Measurements from ENCODE around the gene ASCL4.
"Not testable (repeated sequence)": the region's sequence is repeated elsewhere in the genome, so short reads cannot be mapped to it uniquely, and the experiment has no call there.

Gene ASCL4, protein sequence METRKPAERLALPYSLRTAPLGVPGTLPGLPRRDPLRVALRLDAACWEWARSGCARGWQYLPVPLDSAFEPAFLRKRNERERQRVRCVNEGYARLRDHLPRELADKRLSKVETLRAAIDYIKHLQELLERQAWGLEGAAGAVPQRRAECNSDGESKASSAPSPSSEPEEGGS

DNA sequence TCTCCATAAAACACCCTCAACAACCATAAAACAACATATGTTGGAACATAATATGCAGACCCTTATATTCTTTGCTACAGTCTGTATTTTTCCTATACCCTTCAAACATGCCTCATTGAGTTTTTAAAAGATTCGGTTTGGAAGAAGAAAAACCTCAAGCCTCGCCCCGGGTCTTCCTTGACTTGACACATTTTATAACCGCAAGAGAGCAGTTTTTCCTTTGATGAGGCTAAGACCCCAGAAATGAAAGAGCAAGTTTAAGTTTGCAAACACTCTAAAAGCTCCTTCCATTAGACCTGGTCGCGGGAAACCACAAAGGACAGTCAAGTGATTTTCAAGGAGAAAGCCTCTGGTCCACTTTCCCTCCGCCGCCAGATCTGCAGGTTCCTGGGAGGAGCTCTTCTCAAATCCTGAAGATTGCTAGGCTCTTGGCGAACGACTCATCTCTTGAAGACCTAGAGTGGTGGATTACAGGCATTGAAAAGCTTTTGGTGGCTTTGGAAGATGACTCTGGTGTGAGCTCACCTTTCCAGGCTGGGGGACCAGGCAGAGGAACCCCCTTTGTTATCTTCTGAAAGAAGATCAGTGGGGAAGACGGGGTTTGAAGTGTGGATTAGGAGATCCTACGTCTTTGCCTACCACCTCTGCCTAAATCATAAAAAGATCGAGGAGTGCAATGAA lies at the start of gene ASCL4:
Gene ASCL4 (plus strand): TSS at position 356 of the 681 bp plus-strand sequence. CDS start 515 bp downstream, outside the sequence.
- no peak for DNase-seq

DNA sequence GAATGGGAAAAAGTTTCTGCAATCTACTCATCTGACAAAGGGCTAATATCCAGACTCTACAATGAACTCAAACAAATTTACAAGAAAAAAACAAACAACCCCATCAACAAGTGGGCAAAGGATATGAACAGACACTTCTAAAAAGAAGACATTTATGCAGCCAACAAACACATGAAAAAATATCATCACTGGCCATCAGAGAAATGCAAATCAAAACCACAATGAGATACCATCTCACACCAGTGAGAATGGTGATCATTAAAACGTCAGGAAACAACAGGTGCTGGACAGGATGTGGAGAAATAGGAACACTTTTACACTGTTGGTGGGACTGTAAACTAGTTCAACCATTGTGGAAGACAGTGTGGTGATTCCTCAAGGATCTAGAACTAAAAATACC lies 47.2 kb upstream of the ASCL4 start:
- not testable (repeated sequence) for DNase-seq

DNA sequence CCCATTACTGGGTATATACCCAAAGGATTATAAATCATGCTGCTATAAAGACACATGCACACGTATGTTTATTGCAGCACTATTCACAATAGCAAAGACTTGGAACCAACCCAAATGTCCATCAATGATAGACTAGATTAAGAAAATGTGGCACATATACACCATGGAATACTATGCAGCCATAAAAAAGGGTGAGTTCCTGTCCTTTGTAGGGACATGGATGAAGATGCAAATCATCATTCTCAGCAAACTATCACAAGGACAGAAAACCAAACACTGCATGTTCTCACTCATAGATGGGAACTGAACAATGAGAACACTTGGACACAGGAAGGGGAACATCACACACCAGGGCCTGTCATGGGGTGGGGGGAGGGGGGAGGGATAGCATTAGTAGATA lies 46.8 kb upstream of the ASCL4 start:
- not testable (repeated sequence) for DNase-seq

DNA sequence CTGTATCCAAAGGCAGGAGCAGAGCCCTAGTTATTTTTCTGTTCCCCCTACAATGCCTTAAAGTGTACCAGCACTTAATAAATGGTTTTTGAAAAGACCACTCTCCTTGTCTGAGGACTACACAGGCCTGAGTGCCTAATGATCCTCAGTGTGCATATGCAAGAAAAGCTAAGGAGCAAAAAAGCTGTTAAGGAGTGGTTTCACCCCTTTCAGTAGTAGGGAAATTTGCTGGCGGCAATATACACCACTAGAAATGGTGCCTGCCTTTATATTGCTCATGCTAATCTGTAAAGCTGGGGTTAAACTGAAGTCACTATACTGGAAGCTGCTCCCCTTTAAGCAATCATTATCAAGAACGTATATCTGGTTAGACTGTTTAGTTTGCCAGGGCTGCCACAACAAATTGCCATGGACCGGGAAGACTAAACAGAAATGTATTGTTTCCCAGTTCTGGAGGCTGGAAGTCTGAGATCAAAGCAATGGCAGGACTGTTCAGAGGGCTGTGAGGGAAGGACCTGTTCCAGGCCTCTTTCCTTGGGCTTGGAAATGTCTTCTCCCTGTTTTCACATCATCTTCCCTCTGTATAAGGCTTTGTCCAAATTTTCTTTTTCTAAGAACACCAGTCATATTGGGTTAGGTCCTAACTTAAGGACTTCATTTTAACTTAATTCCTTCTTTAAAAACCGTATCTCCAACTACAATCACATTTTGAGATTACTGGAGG lies 43.7 kb upstream of the ASCL4 start:
- no peak for DNase-seq

DNA sequence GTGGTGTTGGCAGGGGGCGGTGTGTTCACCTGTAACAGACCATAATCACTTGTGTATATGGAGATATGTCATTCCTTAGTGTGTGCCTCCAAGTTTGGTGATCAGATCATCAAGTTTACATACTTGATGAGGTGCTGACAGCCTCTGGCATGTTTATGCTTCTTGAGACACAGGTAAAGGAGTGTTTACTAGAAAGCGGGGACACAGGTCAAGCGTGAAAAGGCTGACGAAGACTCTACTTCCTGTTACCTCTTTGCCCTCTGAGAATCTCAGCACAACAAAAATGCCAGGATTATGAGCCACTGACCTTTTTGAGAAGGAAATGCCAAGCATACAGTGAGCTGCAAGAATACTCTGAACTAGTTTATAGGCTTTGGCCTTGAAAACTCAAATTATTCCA lies 43.1 kb upstream of the ASCL4 start:
- DNase-seq = no peak

DNA sequence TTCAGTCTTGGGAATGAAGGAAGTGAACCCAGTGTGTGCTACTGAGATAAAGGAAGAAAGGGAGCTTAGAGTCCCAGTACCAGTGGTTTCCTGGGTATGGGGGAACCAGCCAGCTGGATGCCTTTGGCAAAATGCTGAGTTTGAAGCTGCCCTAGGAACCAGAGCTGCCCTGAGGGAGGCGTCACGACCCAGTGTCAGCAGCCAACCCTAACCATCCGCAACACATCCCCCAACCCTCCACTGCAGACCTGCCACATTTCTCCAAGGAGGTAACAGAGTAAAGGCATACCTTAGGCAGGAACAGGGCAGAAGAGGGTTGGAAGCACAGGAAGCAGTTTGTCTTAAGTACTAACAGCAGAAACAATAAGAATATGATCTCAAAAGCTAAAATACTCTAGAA lies 42.1 kb upstream of the ASCL4 start:
- no peak for DNase-seq

DNA sequence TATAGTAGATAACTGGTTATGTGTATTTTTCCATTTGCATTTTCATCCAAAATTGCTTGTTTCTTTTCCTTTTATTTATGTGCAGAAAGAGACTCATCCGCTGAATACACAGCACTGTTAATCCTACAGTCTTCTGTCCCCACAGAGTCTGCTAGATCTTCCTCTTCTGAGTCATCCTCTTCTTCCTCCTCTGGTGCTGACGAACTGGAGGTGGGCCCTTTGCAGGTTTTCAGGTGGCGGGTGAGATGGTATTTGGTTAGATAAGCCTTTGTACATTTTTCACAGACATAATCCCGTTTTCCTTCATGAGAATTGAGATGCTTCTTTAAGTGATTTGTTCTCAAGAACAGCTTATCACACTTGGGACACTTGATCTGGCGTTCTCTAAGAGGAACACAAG lies 40.4 kb upstream of the ASCL4 start:
- DNase-seq = no peak

DNA sequence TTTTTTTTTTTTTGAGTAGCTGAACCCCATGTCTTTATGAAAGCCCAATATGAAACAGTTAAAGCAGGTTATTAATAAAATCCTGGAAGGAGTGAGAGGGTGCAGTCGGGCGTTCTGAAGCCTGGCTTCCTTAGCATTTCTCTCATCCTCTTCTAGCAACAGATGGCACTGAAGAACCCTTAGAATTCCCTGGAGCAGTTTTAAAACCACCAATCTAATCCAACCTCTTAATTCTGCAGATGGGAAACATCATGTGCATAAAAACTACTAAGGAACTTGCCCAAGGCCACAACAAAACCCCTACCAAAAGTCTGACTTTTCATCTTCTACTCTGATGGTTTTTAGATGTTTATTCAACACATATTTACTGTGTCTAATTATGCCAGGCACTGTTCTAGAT lies 38.7 kb upstream of the ASCL4 start:
- no peak for DNase-seq

DNA sequence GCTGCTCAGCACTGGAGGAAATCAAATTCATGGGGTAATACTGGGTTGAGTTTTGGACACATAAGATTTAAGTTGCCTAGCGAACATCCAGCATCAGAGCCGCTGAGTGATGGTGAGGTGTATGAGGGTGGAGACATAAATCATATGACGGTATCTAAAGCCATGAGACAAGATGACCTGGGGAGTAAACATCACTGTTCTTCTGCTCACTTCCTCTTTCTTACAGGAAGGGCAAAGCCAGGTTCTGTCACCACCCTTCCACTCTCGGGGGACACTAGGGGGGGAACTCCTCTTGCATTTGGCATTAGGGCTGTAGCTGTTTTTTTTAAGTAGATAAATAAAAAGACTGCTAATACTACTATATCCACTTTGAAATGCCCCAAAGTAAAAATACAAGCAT lies 37.6 kb upstream of the ASCL4 start:
- no peak for DNase-seq

DNA sequence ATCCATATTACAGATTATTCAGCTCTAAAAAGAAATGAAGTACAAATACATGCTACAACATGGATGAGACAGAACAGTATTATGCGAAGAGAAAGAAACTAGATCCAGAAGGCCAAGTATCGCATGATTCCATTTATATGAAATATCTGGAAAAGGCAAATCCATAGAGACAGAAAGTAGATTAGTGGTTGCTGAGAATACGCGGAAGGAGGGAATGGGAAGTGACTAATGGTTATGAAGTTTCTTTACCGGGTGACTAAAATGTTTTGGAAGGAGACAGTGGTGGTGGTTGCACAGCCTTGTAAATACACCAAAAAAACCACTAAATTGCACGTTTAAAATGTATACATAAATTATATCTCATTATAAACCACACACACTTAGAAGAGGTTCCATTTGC lies 26.0 kb upstream of the ASCL4 start:
- DNase-seq = no peak

DNA sequence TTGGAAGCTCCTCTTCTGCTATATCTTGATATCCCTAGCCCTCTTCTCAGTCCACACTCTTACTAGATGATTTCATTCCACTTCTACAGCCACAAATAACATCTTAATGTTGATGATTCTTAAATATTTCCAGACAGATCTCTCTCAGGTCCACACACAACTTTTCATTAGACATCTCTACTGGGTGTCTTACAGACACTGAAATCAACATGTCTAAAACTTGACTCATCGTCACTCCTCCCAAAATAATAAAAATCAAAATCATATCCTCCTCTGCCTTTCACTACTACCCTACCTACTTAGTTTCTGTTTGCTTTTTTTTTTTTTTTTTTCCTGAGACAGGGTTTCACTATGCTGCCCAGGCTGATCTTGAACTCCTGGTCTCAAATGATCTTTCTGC lies 25.4 kb upstream of the ASCL4 start:
- DNase-seq = no peak

DNA sequence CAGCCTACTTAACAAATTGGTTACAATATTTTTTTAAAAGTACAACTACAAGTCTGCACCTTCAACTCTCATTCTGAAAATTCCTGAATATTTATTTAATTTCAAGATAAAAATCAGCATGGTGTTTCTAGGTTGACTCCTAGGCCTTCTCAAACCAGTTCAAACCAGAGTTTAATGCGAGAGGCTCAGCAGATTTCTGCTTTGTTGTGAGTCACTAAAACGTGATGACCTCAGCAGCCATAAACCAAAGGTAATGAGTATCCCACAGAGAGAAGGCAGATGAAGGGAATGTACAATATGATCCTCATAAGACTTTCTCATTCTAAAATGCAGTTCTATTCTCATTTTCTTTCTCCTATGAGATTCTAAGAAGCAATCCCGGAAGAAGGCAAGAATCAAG lies 15.1 kb upstream of the ASCL4 start:
- no peak for DNase-seq

DNA sequence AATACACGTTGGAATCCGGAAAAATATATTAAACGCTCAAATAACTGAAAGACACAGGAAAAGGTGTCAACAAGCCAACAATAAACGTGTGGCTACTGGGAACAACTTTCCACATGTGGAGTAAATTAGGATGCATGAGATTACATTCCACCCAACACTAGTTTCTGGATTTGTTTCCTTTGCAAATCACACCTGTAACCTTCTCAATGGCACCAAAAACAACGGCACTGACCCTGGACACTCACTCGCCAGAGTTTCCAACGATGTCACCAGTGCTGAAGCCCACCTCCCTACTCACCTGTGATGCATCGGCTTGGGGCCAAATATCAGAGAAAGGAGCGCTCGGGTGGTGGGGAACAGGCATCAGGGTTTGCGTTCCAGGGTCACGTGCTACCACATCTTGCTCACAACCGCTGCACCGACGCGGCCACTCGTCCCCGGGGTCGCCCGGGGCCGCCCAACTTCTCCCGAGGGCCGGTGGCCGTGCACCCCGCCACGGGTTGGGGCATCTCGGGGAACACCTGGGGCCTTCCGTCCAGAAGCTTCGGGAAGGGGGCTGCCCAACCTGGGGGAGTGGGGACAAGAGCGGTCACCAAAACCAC lies 14.2 kb upstream of the ASCL4 start:
- no peak for DNase-seq

DNA sequence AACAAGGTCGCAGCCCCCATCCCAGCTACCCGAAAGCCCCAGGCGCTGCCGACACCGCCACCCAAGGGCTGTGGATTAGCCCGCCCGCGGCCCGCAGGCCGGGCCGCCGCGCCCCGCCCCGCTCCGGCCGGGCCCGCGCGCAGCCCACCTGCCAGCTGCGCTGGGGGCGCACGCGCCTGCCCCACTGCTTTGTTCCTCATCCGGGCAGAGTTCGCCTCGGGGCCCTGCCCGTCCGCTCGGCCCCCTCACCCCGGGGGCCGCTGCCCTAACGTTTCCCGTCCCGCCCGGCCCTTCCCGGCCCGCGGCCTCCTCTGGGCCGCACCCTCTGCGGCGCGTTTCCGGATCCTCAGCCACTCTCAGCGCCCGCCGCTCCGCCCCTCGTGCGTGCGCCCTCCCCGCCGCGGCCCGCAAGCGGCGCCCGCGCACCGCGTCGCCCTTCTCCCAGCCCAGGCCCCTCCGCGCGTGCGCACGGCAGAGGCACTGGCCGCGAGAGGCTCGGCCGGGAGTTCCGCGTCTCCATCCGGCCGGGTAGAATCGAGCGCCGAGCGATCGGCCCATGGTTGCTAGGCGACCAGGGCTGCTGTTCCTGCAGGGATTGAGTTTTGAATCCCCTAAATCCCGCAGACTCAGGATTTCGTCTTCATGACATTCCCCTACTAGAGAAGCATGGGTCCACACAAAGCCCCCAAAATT lies 13.5 kb upstream of the ASCL4 start, which contains the start of gene PRDM4:
Gene PRDM4 (minus strand): TSS at position 329 of the 693 bp plus-strand sequence. CDS start 622 bp downstream, outside the sequence.
- peak; percentile 82 for DNase-seq

DNA sequence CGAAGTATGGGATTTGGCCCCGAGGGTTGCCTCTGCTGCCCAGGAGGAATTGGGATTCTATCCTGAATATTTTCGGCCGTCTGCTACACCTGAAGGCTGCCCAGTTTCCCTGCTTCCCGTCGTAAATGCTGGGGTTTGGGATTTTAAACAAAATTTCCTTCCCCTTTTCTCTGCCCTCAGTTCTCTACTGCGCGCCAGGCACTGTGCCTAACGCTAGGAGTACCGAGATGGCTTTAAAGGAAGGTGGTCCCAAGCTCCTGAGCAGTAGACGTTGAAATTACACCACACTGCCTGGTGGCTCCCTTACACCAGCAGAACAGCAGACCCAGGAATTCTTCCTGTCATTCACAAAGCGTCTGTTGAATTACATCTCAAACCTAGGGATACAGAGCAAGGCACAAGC lies 13.0 kb upstream of the ASCL4 start:
- no peak for DNase-seq

DNA sequence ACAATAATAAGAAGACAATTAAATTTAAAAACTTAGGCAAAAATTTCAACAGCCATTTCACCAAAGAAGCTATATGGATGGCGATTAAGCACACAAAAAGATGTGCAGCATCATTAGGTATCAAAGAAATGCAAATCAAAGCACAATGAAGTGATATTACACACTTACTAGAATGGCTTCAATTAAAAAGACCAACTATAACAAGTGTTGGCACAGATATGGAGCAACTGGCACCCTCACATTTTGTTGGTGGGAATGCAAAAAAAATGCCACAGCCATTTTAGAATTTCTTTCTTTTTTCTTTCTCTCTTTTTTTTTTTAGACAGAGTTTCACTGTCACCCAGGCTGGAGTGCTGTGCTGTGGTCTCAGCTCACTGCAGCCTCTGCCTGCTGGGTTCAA lies 11.6 kb upstream of the ASCL4 start:
- DNase-seq = no peak

DNA sequence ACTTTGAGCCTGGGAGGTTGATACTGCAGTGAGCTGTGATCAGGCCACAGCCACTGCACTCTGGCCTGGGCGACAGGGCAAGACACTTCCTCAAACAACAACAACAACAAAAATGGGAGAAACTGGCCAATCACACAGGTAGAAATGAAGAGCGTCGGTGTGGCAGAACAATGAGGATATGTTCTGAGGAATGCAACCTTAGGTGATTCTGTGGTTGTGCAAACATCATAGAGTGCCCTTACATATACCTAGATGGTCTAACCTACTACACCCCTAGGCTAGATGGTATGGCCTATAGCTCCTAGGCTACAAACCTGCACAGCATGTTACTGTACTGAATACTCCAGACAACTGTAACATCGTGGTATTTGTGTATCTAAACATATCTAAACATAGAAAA lies 9.9 kb upstream of the ASCL4 start:
- no peak for DNase-seq

DNA sequence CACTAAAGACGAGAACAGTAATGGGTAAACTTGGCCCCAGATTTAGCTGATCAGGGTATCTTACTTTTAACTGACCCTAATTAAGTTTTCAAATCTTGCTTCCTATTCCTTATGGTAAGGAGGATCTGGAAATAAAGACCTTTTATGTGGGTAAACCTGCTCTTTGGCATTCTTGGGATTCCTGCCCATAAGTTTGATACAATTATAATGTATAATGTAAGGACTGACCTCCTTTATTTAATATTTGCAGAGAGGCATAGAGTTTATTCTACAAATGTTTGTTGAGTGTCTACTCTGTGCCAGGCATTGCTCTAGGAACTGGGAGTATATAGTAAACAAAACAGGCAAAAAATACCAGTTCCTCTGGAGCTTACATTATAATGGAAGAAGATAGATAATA lies 9.2 kb upstream of the ASCL4 start:
- DNase-seq = no peak

DNA sequence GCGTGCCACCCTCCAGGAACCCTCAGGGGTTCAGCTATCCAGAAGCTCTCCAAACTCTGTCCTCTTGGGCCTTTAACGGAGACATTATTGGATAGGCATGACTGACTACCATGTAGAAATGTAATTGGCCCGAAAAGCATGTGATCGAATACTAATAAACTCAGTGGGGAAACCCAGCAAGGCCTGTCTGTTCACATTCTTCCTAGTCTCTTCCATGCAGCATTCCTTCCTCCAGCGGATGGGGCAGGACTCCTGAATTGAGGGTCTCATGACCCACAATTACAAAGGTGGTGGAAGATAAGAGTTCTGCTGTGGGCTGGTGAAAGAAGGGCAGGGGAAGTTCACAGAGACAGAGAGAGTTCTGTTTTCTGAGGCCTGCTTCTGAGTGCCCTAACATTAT lies 7.0 kb upstream of the ASCL4 start:
- no peak for DNase-seq

DNA sequence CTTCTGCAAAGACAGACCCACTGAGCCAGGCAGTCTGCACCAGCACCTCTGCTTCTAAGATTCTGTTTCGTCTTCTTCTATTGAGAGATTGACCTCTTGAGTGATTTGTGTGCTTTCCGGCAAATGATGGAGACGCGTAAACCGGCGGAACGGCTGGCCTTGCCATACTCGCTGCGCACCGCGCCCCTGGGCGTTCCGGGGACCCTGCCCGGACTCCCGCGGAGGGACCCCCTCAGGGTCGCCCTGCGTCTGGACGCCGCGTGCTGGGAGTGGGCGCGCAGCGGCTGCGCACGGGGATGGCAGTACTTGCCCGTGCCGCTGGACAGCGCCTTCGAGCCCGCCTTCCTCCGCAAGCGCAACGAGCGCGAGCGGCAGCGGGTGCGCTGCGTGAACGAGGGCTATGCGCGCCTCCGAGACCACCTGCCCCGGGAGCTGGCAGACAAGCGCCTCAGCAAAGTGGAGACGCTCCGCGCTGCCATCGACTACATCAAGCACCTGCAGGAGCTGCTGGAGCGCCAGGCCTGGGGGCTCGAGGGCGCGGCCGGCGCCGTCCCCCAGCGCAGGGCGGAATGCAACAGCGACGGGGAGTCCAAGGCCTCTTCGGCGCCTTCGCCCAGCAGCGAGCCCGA lies 703 bp downstream of the ASCL4 start:
- no peak for DNase-seq

DNA sequence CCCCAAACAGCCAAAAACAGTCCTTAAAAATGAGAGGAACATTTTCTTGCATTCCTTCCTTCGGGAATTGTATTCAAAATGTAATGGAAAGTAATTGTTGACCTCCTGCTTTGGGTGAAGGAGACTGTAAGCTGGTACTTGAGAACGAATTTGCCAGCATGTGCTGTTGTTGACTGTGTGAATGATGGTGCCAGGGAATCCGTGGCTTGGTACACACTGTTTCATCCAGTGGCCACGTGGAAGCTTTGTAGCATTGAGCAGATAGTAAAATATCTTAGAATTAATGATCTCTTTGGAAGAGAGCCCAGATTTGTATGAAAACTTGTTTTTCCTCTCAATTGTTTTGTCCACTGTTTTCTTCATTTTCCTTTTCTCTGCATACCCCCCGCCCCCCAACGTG lies 1.7 kb downstream of the ASCL4 start:
- DNase-seq = no peak

DNA sequence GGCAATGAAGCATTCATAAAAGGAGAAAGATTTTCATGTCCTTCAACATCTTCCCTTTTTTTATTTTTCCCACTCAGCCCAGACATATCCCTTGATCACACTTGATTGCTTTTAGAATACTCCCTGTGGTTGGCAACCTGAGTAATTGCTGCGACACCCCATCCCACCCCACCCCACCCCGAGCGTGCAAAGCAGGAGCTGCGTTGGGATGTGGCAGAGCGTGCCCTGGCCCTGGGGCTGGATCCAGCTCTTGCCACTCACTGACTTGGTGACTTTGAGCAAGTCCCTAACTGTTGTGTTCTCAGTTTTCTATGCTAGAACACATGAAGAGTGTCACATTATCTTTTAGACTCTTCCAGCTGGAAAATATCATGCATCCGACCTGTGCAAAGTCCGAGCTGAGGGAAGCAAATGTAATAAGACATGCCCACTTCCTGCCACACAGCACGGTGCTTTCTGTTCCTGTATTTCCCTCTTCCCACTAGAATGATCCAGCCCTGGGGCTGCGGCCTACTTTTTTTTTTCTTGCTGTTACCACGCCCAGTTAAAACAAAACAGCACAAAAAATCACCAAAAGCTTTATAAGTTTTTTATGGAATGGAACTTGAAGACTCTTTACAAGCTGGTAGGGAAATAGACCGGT lies 4.0 kb downstream of the ASCL4 start:
- no peak for DNase-seq

All from cortex of kidney (tissue), 1 donor.